Measurements from ENCODE around the gene PRKD3. TPM values are rescaled to one million over a fixed set of nuclear protein-coding genes. Genes with fewer than 3 reads are reported as not detected.

Gene PRKD3
- total and polyA plus RNA-seq, 10 donors: 12.2 to 78.4 (median 61.2) TPM

GRCh38 chr2:37322368-37322767, 2.3 kb downstream of the PRKD3 start:
- Histone ChIP-seq H3K9me3 (no peaks in the 10 kb centered on the region), H3K4me1 (peaks cover 41 to 92% (median 76%) of the 10 kb centered on the region in 6 donors), H3K36me3 (no peaks in the 10 kb centered on the region), H3K27me3 (replicated peaks in 1 of 7) (no peaks in the 10 kb centered on the region), H3K4me3 (peak overlapping the region in 4 of 8 donors; percentile 78 to 87 (median 79)), H3K27ac (peak overlapping the region in 5 of 8 donors; percentile 91 to 97 (median 94))
- DNase-seq: no peak
- no peak for TF ChIP-seq POLR2A (IDR thresholded peaks at IDR 0.05)
- intact Hi-C loops (cut with DNase I; ENCODE audit: low total_unique reads): no loop called here

GRCh38 chr2:37321029-37321682, 3.5 kb downstream of the PRKD3 start:
- WGBS, 5 donors: 62 to 67% (median 66%) methylated on average over 4 of the region's 4 CpGs
- TF ChIP-seq POLR2A (IDR thresholded peaks at IDR 0.05) (no peak), POLR2AphosphoS5 (IDR thresholded peaks at IDR 0.05) (no peak)
- TF ChIP-seq, protein P1, sequence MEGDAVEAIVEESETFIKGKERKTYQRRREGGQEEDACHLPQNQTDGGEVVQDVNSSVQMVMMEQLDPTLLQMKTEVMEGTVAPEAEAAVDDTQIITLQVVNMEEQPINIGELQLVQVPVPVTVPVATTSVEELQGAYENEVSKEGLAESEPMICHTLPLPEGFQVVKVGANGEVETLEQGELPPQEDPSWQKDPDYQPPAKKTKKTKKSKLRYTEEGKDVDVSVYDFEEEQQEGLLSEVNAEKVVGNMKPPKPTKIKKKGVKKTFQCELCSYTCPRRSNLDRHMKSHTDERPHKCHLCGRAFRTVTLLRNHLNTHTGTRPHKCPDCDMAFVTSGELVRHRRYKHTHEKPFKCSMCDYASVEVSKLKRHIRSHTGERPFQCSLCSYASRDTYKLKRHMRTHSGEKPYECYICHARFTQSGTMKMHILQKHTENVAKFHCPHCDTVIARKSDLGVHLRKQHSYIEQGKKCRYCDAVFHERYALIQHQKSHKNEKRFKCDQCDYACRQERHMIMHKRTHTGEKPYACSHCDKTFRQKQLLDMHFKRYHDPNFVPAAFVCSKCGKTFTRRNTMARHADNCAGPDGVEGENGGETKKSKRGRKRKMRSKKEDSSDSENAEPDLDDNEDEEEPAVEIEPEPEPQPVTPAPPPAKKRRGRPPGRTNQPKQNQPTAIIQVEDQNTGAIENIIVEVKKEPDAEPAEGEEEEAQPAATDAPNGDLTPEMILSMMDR (IDR thresholded peaks at IDR 0.05 in 8 of 11, conservative IDR thresholded peaks at IDR 0.05 in 3 of 11): no peak
- Histone ChIP-seq H3K27me3 (replicated peaks in 1 of 7) (no peaks in the 10 kb centered on the region), H3K4me3 (peak overlapping the region in 2 of 8 donors; percentile 11 to 80), H3K4me1 (peaks cover 48 to 92% (median 80%) of the 10 kb centered on the region in 6 donors), H3K27ac (peak overlapping the region in 2 of 8 donors; percentile 14 to 32), H3K36me3 (peaks cover 0 to 7% (median 0%) of the 10 kb centered on the region in 6 donors), H3K9me3 (no peaks in the 10 kb centered on the region)
- no peak for DNase-seq
- intact Hi-C loops (cut with DNase I; ENCODE audit: low total_unique reads): no loop called here

GRCh38 chr2:37319754-37320609, 4.7 kb downstream of the PRKD3 start:
- intact Hi-C loops (cut with DNase I; ENCODE audit: low total_unique reads): no loop called here
- WGBS, 5 donors: 88 to 95% (median 91%) methylated on average over 12 of the region's 12 CpGs
- peaks cover 51 to 92% (median 75%) of the 10 kb centered on the region in 6 donors for H3K4me1 ChIP-seq

GRCh38 chr2:37318401-37318800, 6.2 kb downstream of the PRKD3 start:
- no peaks in the 10 kb centered on the region for H3K9me3 ChIP-seq
- peak overlapping the region in 6 of 8 donors; percentile 34 to 72 (median 60) for H3K27ac ChIP-seq
- H3K27me3 ChIP-seq (replicated peaks in 1 of 7): no peaks in the 10 kb centered on the region
- WGBS, 5 donors: 47 to 67% (median 53%) methylated on average over 5 of the region's 5 CpGs
- intact Hi-C loops (cut with DNase I; ENCODE audit: low total_unique reads): no loop called here
- TF ChIP-seq, protein P1 (IDR thresholded peaks at IDR 0.05 in 8 of 11, conservative IDR thresholded peaks at IDR 0.05 in 3 of 11): no peak
- TF ChIP-seq POLR2AphosphoS5 (IDR thresholded peaks at IDR 0.05): no peak
- no peak for TF ChIP-seq POLR2A (IDR thresholded peaks at IDR 0.05)
- H3K4me3 ChIP-seq: peak overlapping the region in 1 of 8 donors; percentile 8
- peaks cover 0 to 15% (median 0%) of the 10 kb centered on the region in 6 donors for H3K36me3 ChIP-seq
- peaks cover 52 to 100% (median 84%) of the 10 kb centered on the region in 6 donors for H3K4me1 ChIP-seq
- DNase-seq: no peak

More at GRCh38 chr2:37319754-37320609, 4.7 kb downstream of the PRKD3 start:
- Histone ChIP-seq H3K9me3 (no peaks in the 10 kb centered on the region), H3K27ac (peak overlapping the region in 1 of 8 donors; percentile 8), H3K4me3 (no peak overlapping the region), H3K36me3 (peaks cover 0 to 15% (median 0%) of the 10 kb centered on the region in 6 donors), H3K27me3 (replicated peaks in 1 of 7) (no peaks in the 10 kb centered on the region)
- TF ChIP-seq POLR2AphosphoS5 (IDR thresholded peaks at IDR 0.05): no peak
- TF ChIP-seq POLR2A (IDR thresholded peaks at IDR 0.05): no peak
- TF ChIP-seq, protein P1 (IDR thresholded peaks at IDR 0.05 in 8 of 11, conservative IDR thresholded peaks at IDR 0.05 in 3 of 11): no peak
- DNase-seq: no peak

Measured in spleen (tissue), 11 donors.